ENCODE results near the gene SLC26A11.

DNA sequence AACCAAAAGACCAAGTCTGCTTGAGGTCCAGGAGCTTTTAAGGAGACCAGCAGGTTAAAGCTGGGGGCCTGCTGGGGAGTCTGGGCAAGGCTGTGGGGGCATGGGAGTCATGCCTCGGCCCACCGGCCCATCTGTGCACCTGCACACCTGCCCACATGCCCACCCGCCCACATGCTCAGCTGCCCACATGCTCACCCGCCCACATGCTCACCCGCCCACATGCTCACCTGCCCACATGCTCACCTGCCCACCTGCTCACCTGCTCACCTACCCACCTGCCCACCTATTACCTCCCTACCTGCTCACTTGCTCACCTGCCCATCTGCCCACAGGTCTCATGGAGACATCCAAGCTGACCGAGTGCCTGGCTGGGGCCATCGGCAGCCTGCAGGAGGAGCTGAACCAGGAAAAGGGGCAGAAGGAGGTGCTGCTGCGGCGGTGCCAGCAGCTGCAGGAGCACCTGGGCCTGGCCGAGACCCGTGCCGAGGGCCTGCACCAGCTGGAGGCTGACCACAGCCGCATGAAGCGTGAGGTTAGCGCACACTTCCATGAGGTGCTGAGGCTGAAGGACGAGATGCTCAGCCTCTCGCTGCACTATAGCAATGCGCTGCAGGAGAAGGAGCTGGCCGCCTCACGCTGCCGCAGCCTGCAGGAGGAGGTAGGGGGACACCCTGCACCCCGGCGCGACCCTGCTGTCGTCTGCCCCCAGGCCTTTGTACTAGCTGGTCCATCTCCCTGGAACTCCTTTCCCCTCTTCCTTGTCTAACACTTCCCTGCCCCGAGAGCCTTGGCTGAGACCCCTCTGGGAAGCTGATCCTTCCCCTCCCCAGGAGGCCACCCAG, 36.4 kb upstream of the SLC26A11 start:
- TF ChIP-seq ATF3 (IDR thresholded peaks at IDR 0.05): no peak
- TF ChIP-seq CTCF (IDR thresholded peaks at IDR 0.05 in 2 of 3, conservative IDR thresholded peaks at IDR 0.05 in 1 of 3; ENCODE audit: borderline replicate concordance in 1 of 3, insufficient read depth in 1 of 3, low read depth in 2 of 3, low read length in 2 of 3): no peak
- TF ChIP-seq, protein P1, sequence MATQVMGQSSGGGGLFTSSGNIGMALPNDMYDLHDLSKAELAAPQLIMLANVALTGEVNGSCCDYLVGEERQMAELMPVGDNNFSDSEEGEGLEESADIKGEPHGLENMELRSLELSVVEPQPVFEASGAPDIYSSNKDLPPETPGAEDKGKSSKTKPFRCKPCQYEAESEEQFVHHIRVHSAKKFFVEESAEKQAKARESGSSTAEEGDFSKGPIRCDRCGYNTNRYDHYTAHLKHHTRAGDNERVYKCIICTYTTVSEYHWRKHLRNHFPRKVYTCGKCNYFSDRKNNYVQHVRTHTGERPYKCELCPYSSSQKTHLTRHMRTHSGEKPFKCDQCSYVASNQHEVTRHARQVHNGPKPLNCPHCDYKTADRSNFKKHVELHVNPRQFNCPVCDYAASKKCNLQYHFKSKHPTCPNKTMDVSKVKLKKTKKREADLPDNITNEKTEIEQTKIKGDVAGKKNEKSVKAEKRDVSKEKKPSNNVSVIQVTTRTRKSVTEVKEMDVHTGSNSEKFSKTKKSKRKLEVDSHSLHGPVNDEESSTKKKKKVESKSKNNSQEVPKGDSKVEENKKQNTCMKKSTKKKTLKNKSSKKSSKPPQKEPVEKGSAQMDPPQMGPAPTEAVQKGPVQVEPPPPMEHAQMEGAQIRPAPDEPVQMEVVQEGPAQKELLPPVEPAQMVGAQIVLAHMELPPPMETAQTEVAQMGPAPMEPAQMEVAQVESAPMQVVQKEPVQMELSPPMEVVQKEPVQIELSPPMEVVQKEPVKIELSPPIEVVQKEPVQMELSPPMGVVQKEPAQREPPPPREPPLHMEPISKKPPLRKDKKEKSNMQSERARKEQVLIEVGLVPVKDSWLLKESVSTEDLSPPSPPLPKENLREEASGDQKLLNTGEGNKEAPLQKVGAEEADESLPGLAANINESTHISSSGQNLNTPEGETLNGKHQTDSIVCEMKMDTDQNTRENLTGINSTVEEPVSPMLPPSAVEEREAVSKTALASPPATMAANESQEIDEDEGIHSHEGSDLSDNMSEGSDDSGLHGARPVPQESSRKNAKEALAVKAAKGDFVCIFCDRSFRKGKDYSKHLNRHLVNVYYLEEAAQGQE (IDR thresholded peaks at IDR 0.05; ENCODE audit: low read depth): no peak

All from HCT116 (cell line).